Ovary (tissue), 9 donors: ENCODE results near the gene OXA1L. TPM values are rescaled to one million over a fixed set of nuclear protein-coding genes. Genes with fewer than 3 reads are reported as not detected.
"Not testable (repeated sequence)": the region's sequence is repeated elsewhere in the genome, so short reads cannot be mapped to it uniquely, and the experiment has no call there.

Source experiments
- DNase-seq, 5 donors: peaks; one replicate each; pipeline ENCODE4 v3.0.0-alpha.2; 2019 to 2020
- H3K27ac ChIP-seq, 2 donors: fragments of 200-600 bp; one replicate each; pipeline versions ENCODE4 v1.5.1 to v1.8.0; 2019 to 2022
- H3K27me3 ChIP-seq: fragments of 200-600 bp; one replicate; pipeline ENCODE4 v1.8.0; 2022
- H3K36me3 ChIP-seq: fragments of 200-600 bp; sonication (generic); one replicate; pipeline ENCODE4 v1.5.1; 2019
- H3K4me1 ChIP-seq: one replicate; pipeline ENCODE4 v1.8.1; 2013; ENCODE audit warnings: mild to moderate bottlenecking, moderate library complexity; ENCODE audit not compliant: insufficient read depth
- H3K4me3 ChIP-seq: fragments of 200-600 bp; sonication (generic); one replicate; pipeline ENCODE4 v1.5.1; 2017
- H3K9me3 ChIP-seq, 2 donors: fragments of 200-600 bp in 1 of 2; sonication (generic) in 1 of 2; one replicate each; pipeline versions ENCODE4 v1.5.1 to v1.8.1; 2013 to 2019; ENCODE audit warnings: mild to moderate bottlenecking in 1 of 2, moderate library complexity in 1 of 2
- EP300 ChIP-seq: sonication (generic); formaldehyde crosslinking; IDR thresholded peaks from one replicate; pipeline ENCODE4 v1.6.1; 2017; ENCODE audit warnings: antibody characterized with exemption
- POLR2A ChIP-seq: fragments of 450-650 bp; IDR thresholded peaks from one replicate; pipeline ENCODE4 v1.6.1; 2017; ENCODE audit warnings: antibody characterized with exemption, mild to moderate bottlenecking, moderate library complexity
- WGBS, 3 donors: extraction: QIAGEN DNeasy Blood & Tissue Kit in 1 of 3; methylation state at CpG; one replicate each; pipeline versions ENCODE4 v1.1.5 to v1.1.7; 2013 to 2017; 5-methylcytosine and 5-hydroxymethylcytosine counted together
- intact Hi-C, 4 donors: fragments of 100-400 bp; cut with DNase I; formaldehyde crosslinking; loops; one replicate each; pipeline versions ENCODE4 v1.11.0 to v1.15.1; 2022 to 2023
- polyA plus RNA-seq, 2 donors: library from polyadenylated mRNA; stranded (reverse); fragments of 200-250 nt in 1 of 2; fragments of 350-450 nt in 1 of 2; fragmentation: Illumina TruSeq in 1 of 2; extraction: RNeasy Lipid Tissue Mini Kit (QIAGEN cat#74804) in 1 of 2; gene quantifications; one replicate each; pipeline ENCODE4 v1.2.3, GENCODE V29; 2013 to 2014
- total RNA-seq, 7 donors: library from RNA; depleted of rRNA in 2 of 7; stranded (reverse); fragments of >200 nt in 2 of 7; fragmentation: NEBNext Ultra II Directional in 3 of 7; extraction: Animal tissue kit (Norgen Biotek cat#: 25700) in 3 of 7; gene quantifications; one replicate each; pipeline versions ENCODE4 v1.1.0 to v1.2.4, GENCODE V29; 2016 to 2023
- TF ChIP-seq, protein P1 (sequence below), 3 donors: fragments of 450-650 bp in 2 of 3; fragments of 200-600 bp in 1 of 3; IDR thresholded peaks; one replicate each; pipeline versions ENCODE4 v1.5.1 to v1.8.0; 2016 to 2022; ENCODE audit warnings: antibody characterized with exemption in 3 of 3, mild to moderate bottlenecking in 1 of 3
- donor health status: DM: no; HTN: no; CAD: no; lungs with moderate emphysema.
- donor health status: DM: no; HTN: no; CAD: no.
- donor health status: Bipolar disorder and iron deficiency.
- donor health status: DM: yes; HTN: yes; CAD: no.
- donor health status: DM: no; HTN: no; CAD: no.
- donor health status: DM: yes; HTN: yes; CAD: no.

Gene OXA1L
- total and polyA plus RNA-seq, 9 donors = 52.7 to 199 (median 85.5) TPM

GRCh38 chr14:22752422-22752821 lies 14.1 kb upstream of the OXA1L start:
- Histone ChIP-seq H3K9me3 (no peaks in the 10 kb centered on the region), H3K4me1 (no peaks in the 10 kb centered on the region), H3K36me3 (no peaks in the 10 kb centered on the region), H3K27me3 (no peaks in the 10 kb centered on the region), H3K27ac (no peak overlapping the region), H3K4me3 (no peak overlapping the region)
- WGBS, 3 donors = 83 to 87% (median 85%) methylated on average over 8 of the region's 8 CpGs
- DNase-seq = no peak
- intact Hi-C loops = no loop called here
- TF ChIP-seq POLR2A (no peak), EP300 (no peak)
- TF ChIP-seq, protein P1, sequence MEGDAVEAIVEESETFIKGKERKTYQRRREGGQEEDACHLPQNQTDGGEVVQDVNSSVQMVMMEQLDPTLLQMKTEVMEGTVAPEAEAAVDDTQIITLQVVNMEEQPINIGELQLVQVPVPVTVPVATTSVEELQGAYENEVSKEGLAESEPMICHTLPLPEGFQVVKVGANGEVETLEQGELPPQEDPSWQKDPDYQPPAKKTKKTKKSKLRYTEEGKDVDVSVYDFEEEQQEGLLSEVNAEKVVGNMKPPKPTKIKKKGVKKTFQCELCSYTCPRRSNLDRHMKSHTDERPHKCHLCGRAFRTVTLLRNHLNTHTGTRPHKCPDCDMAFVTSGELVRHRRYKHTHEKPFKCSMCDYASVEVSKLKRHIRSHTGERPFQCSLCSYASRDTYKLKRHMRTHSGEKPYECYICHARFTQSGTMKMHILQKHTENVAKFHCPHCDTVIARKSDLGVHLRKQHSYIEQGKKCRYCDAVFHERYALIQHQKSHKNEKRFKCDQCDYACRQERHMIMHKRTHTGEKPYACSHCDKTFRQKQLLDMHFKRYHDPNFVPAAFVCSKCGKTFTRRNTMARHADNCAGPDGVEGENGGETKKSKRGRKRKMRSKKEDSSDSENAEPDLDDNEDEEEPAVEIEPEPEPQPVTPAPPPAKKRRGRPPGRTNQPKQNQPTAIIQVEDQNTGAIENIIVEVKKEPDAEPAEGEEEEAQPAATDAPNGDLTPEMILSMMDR (IDR thresholded peaks at IDR 0.05) = no peak

GRCh38 chr14:22753586-22753985 lies 12.9 kb upstream of the OXA1L start:
- TF ChIP-seq, protein P1 (IDR thresholded peaks at IDR 0.05) = no peak
- TF ChIP-seq POLR2A (no peak), EP300 (no peak)
- no peaks in the 10 kb centered on the region for H3K36me3 ChIP-seq
- no peak overlapping the region for H3K4me3 ChIP-seq
- 70 to 77% (median 70%) methylated on average over 6 of the region's 6 CpGs for WGBS, 3 donors
- no peaks in the 10 kb centered on the region for H3K4me1 ChIP-seq
- H3K9me3 ChIP-seq = no peaks in the 10 kb centered on the region
- DNase-seq = no peak
- intact Hi-C loops = no loop called here
- no peak overlapping the region for H3K27ac ChIP-seq
- H3K27me3 ChIP-seq = no peaks in the 10 kb centered on the region

- 83 to 88% (median 84%) methylated on average over 9 to 10 of the region's 10 CpGs for WGBS, 3 donors
- DNase-seq, H3K36me3 ChIP-seq, H3K27ac ChIP-seq, H3K27me3 ChIP-seq, H3K4me1 ChIP-seq, H3K9me3 ChIP-seq, H3K4me3 ChIP-seq, intact Hi-C loops: not testable (repeated sequence)
These were observed 8.4 kb upstream of the OXA1L start for GRCh38 chr14:22757972-22758650.

- TF ChIP-seq EP300 (no peak), POLR2A (no peak)
- TF ChIP-seq, protein P1 (IDR thresholded peaks at IDR 0.05) = no peak
- Histone ChIP-seq H3K4me1 (peaks cover 2% of the 10 kb centered on the region), H3K27me3 (no peaks in the 10 kb centered on the region), H3K36me3 (no peaks in the 10 kb centered on the region), H3K27ac (no peak overlapping the region), H3K9me3 (no peaks in the 10 kb centered on the region), H3K4me3 (no peak overlapping the region)
- 92 to 100% (median 92%) methylated on average over 1 of the region's 1 CpG for WGBS, 3 donors
- intact Hi-C loops = loop anchor here in 1 of 4 donors (10.0 kb wide), 1 partner anchor 167 kb away; the partner anchor contains the start of gene ABHD4
- DNase-seq = no peak
These were observed 4.8 kb upstream of the OXA1L start for GRCh38 chr14:22761734-22762133.

GRCh38 chr14:22764382-22764781 lies 2.1 kb upstream of the OXA1L start:
- Histone ChIP-seq H3K4me3 (no peak overlapping the region), H3K36me3 (no peaks in the 10 kb centered on the region), H3K9me3 (no peaks in the 10 kb centered on the region), H3K27me3 (no peaks in the 10 kb centered on the region), H3K27ac (no peak overlapping the region), H3K4me1 (peaks cover 2% of the 10 kb centered on the region)
- WGBS, 3 donors = 41 to 60% (median 46%) methylated on average over 4 of the region's 4 CpGs
- no peak for DNase-seq
- TF ChIP-seq, protein P1 (IDR thresholded peaks at IDR 0.05) = no peak
- no peak for TF ChIP-seq EP300
- TF ChIP-seq POLR2A = no peak
- intact Hi-C loops = loop anchor here in 1 of 4 donors (10.0 kb wide), 1 partner anchor 170 kb away; the partner anchor contains the start of gene ABHD4
